Ishikawa (cell line): ENCODE measurements around the gene WASHC3.

Experiments used
- CEBPB ChIP-seq: IDR thresholded peaks from 2 replicates; pipeline ENCODE4 v1.6.1; 2012
- CREB1 ChIP-seq: IDR thresholded peaks from 2 replicates; pipeline ENCODE4 v1.6.1; 2012; ENCODE audit warnings: low read depth
- EP300 ChIP-seq: IDR thresholded peaks from 2 replicates; pipeline ENCODE4 v1.6.1; 2012; ENCODE audit warnings: borderline replicate concordance
- FOXM1 ChIP-seq: IDR thresholded peaks from 2 replicates; pipeline ENCODE4 v1.6.1; 2012; ENCODE audit warnings: low read depth, borderline replicate concordance
- NFIC ChIP-seq: IDR thresholded peaks from 2 replicates; pipeline ENCODE4 v1.6.1; 2012
- RAD21 ChIP-seq: IDR thresholded peaks from 2 replicates; pipeline ENCODE4 v1.6.1; 2012; ENCODE audit warnings: low read depth
- TAF1 ChIP-seq: IDR thresholded peaks from 2 replicates; pipeline ENCODE4 v1.6.1; 2012; ENCODE audit warnings: low read depth, mild to moderate bottlenecking
- TCF12 ChIP-seq: IDR thresholded peaks from 2 replicates; pipeline ENCODE4 v1.6.1; 2012; ENCODE audit warnings: low read depth
- TEAD4 ChIP-seq: IDR thresholded peaks from 2 replicates; pipeline ENCODE4 v1.6.1; 2012
- YY1 ChIP-seq: IDR thresholded peaks from 2 replicates; pipeline ENCODE4 v1.6.1; 2012; ENCODE audit warnings: low read depth
- ZBTB7A ChIP-seq: IDR thresholded peaks from 2 replicates; pipeline ENCODE4 v1.6.1; 2012; ENCODE audit warnings: low read depth
- TF ChIP-seq, protein P1 (sequence below): IDR thresholded peaks from 2 replicates; pipeline ENCODE4 v1.6.1; 2012
- TF ChIP-seq, protein P2 (sequence below): IDR thresholded peaks from 2 replicates; pipeline ENCODE4 v1.6.1; 2012; ENCODE audit warnings: low read depth, mild to moderate bottlenecking
- TF ChIP-seq, protein P3 (sequence below): IDR thresholded peaks from 2 replicates; pipeline ENCODE4 v1.6.1; 2012

The WASHC3 gene

DNA sequence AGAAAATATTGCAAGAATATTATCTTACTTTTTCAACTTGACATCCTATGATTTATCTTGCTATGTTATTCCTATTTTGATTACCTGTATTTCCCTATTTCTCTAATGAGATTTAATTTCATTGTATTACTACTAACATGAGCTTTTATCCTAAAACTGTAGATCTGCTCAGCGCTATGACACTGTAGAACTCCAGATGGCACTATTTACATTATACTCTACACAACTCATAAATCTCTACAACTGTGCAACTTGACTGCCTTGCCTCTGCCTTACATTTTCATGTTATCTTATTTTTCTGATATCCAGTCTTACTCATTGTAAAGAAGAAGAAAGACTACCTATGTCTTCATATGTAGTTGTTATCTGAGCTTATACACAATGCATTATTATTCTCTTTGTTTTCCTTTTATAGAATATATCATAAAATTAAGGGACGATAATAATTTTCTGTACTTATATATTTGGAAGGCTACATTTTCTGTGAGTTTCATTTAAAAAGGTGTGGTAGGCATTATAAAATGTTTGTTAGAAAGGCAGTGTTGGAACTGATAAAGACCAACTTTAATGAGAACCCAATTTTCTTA, 34.0 kb upstream of the WASHC3 start:
- TF ChIP-seq TAF1 (no peak), NFIC (no peak), RAD21 (peak; percentile 45; the same call in 1 of the 2 replicates)
- TF ChIP-seq, protein P1, sequence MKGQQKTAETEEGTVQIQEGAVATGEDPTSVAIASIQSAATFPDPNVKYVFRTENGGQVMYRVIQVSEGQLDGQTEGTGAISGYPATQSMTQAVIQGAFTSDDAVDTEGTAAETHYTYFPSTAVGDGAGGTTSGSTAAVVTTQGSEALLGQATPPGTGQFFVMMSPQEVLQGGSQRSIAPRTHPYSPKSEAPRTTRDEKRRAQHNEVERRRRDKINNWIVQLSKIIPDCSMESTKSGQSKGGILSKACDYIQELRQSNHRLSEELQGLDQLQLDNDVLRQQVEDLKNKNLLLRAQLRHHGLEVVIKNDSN, result no peak
- TF ChIP-seq, protein P2, sequence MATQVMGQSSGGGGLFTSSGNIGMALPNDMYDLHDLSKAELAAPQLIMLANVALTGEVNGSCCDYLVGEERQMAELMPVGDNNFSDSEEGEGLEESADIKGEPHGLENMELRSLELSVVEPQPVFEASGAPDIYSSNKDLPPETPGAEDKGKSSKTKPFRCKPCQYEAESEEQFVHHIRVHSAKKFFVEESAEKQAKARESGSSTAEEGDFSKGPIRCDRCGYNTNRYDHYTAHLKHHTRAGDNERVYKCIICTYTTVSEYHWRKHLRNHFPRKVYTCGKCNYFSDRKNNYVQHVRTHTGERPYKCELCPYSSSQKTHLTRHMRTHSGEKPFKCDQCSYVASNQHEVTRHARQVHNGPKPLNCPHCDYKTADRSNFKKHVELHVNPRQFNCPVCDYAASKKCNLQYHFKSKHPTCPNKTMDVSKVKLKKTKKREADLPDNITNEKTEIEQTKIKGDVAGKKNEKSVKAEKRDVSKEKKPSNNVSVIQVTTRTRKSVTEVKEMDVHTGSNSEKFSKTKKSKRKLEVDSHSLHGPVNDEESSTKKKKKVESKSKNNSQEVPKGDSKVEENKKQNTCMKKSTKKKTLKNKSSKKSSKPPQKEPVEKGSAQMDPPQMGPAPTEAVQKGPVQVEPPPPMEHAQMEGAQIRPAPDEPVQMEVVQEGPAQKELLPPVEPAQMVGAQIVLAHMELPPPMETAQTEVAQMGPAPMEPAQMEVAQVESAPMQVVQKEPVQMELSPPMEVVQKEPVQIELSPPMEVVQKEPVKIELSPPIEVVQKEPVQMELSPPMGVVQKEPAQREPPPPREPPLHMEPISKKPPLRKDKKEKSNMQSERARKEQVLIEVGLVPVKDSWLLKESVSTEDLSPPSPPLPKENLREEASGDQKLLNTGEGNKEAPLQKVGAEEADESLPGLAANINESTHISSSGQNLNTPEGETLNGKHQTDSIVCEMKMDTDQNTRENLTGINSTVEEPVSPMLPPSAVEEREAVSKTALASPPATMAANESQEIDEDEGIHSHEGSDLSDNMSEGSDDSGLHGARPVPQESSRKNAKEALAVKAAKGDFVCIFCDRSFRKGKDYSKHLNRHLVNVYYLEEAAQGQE, result no peak

DNA sequence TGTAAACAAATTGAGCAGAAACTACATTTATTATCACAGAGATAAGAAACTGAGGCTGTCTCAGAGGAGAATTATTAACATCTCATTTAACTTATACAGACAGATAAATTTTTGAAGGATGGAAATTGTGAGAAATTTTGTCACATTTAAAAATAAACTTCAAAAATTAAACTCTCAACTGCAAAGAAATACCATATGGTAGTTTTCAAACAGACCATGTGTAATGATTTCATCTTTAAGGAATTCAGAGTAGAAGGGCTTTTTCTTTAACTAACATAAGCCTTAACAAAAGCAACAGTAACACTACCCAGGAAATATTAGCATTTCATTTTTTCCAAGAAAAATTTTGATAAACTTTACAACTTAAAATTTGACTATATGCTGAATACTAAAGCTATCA, 31.5 kb upstream of the WASHC3 start:
- TF ChIP-seq CEBPB (no peak), NFIC (no peak), EP300 (no peak), FOXM1 (no peak), RAD21 (no peak), TCF12 (no peak), ZBTB7A (no peak), YY1 (no peak)
- TF ChIP-seq, protein P1, result no peak
- TF ChIP-seq, protein P2, result no peak
- TF ChIP-seq, protein P3, sequence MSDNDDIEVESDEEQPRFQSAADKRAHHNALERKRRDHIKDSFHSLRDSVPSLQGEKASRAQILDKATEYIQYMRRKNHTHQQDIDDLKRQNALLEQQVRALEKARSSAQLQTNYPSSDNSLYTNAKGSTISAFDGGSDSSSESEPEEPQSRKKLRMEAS, result no peak

DNA sequence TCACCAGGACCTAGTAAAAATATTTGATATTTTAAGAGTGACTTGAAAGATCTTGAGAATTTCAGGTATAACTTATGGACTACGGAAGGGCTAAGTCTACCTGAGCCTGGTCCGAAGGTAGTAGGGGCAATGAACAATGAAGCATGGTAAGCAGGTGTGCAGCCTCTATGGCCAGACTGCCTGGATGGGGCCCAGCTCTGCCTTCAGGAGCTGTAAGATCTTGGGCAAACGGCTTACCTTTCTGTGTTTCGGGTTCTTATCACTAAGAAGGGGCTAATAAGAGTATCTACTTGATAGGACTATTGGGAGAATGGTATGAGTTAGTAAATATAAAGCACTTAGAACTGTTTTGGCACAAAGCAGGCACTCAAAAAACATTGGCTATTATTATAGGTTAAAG, 19.1 kb upstream of the WASHC3 start:
- TF ChIP-seq CEBPB, result no peak
- TF ChIP-seq RAD21, result no peak
- no peak for TF ChIP-seq TAF1

DNA sequence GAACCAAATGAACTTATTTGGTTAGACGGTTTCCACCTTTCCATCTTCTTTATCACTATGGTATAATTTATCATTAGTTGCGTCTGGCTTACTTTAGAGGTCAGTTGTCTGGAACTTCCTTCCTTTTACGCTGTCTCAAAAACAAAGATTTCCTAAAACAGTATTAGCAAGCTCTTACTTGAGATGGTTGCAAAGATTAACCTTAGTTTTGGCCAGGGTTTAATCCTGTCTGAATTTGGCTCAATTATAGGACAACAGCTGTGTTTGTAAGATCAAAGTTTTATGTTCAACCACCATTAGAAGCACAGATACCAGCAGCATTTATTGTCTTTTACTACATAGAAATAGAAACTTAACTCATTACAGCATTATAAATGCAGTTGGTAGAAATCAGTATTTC, 7.9 kb upstream of the WASHC3 start:
- no peak for TF ChIP-seq TAF1
- TF ChIP-seq RAD21, result no peak
- no peak for TF ChIP-seq ZBTB7A
- TF ChIP-seq EP300, result no peak
- no peak for TF ChIP-seq TEAD4
- TF ChIP-seq YY1, result no peak
- TF ChIP-seq FOXM1, result no peak
- TF ChIP-seq CEBPB, result no peak
- TF ChIP-seq, protein P1, result no peak

DNA sequence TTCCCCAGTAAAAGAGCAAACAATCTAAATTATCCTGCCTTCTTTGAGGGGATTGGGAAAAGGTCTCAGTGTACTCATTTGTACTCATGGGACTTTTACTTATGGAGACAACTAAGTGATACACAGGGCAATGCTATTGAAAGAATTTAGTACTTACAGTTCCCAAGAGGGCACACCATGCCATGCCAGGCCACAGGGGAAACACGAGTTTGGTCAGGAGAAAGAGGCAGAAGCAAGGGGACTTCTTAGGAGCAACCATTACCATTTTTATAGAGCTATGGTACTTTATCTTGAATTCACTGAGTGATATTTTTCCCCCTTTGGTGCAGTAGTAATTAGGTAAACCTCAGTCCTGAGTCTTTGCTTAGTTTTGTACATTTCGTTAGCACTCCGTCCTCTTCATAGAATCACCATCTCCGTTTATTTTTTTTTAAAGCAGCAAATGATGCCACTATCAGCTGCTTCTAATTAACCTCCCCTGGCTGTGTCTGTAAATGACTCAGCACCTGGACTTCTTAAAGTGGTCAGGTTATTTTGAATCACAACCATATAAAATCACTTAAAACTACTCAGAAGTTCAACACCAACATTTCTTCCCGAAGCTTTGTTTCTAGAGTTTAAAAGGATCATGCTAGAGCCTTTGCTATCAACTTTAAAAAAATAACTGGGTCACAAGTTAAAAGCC, 5.9 kb upstream of the WASHC3 start:
- TF ChIP-seq FOXM1 (no peak), TCF12 (no peak), RAD21 (no peak), ZBTB7A (no peak), TEAD4 (no peak), NFIC (no peak), CREB1 (no peak), EP300 (no peak)
- TF ChIP-seq, protein P2, result no peak
- TF ChIP-seq, protein P1, result no peak
